ENCODE measurements around the gene CD209.

GRCh38 chr19:7706188-7706954 is 41.0 kb downstream of the CD209 start:
- TF ChIP-seq POLR2AphosphoS5 (IDR thresholded peaks at IDR 0.05; ENCODE audit: borderline replicate concordance, low read depth, low read length) = no peak
- no peak for TF ChIP-seq EZH2 (IDR thresholded peaks at IDR 0.05)

Data from SK-N-MC (cell line).